ENCODE measurements around the gene OSBP2.

OSBP2 gene

GRCh38 chr22:30866216-30866615 lies 171.5 kb downstream of the OSBP2 start:
- FAIRE-seq (no peak), DNase-seq (ENCODE audit: low spot score) (no peak)

GRCh38 chr22:30866811-30867271 lies 172.2 kb downstream of the OSBP2 start:
- DNase-seq (ENCODE audit: low spot score) (no peak), FAIRE-seq (peak; percentile 32)

- DNase-seq (ENCODE audit: low spot score) (no peak), FAIRE-seq (no peak)
Measured at GRCh38 chr22:30867746-30868662, 173.3 kb downstream of the OSBP2 start.

GRCh38 chr22:30868663-30869385 lies 174.2 kb downstream of the OSBP2 start:
- FAIRE-seq (peak; percentile 81), DNase-seq (ENCODE audit: low spot score) (peak; percentile 28)

- DNase-seq (ENCODE audit: low spot score) (no peak), FAIRE-seq (no peak)
Measured at GRCh38 chr22:30869667-30870395, 175.2 kb downstream of the OSBP2 start.

- DNase-seq (ENCODE audit: low spot score): no peak
- FAIRE-seq: no peak
Measured at GRCh38 chr22:30870451-30871345, 176.0 kb downstream of the OSBP2 start.

GRCh38 chr22:30871391-30872284 lies 177.0 kb downstream of the OSBP2 start:
- FAIRE-seq (peak; percentile 30), DNase-seq (ENCODE audit: low spot score) (no peak)

- FAIRE-seq (no peak), DNase-seq (ENCODE audit: low spot score) (no peak)
Measured at GRCh38 chr22:30872285-30873041, 177.8 kb downstream of the OSBP2 start.

- FAIRE-seq (no peak), DNase-seq (ENCODE audit: low spot score) (no peak)
Measured at GRCh38 chr22:30873086-30873650, 178.5 kb downstream of the OSBP2 start.

- FAIRE-seq (no peak), DNase-seq (ENCODE audit: low spot score) (no peak)
Measured at GRCh38 chr22:30873661-30874060, 179.0 kb downstream of the OSBP2 start.

- no peak for FAIRE-seq
- DNase-seq (ENCODE audit: low spot score): no peak
Measured at GRCh38 chr22:30874431-30875370, 180.0 kb downstream of the OSBP2 start.

- DNase-seq (ENCODE audit: low spot score) (no peak), FAIRE-seq (no peak)
Measured at GRCh38 chr22:30875481-30876215, 181.0 kb downstream of the OSBP2 start.

- no peak for FAIRE-seq
Measured at GRCh38 chr22:30876221-30876751, 181.6 kb downstream of the OSBP2 start.

GRCh38 chr22:30876915-30877553 lies 182.4 kb downstream of the OSBP2 start:
- DNase-seq (ENCODE audit: low spot score): no peak
- peak; percentile 69 for FAIRE-seq

More at GRCh38 chr22:30876221-30876751, 181.6 kb downstream of the OSBP2 start:
- DNase-seq (ENCODE audit: low spot score): no peak

GRCh38 chr22:30877662-30878515 lies 183.2 kb downstream of the OSBP2 start:
- no peak for DNase-seq (ENCODE audit: low spot score)
- FAIRE-seq: no peak
